Effector memory CD8-positive, alpha-beta T cell (primary cell): ENCODE measurements around the gene AKAP10.
A peak's percentile ranks its signal among the peaks of the same experiment; 100 is the strongest.
"Not testable (repeated sequence)": the region's sequence is repeated elsewhere in the genome, so short reads cannot be mapped to it uniquely, and the experiment has no call there.

Source experiments
- ATAC-seq: fragments of 150-1000 bp; cut with Tn5 transposase; replicated peaks from 2 replicates; pipeline ENCODE4 v1.10.0; 2021; ENCODE audit warnings: mild to moderate bottlenecking, moderate library complexity
- DNase-seq, 3 experiments: peaks; one replicate each; pipeline ENCODE4 v3.0.0; 2021
- H3K27ac Mint-ChIP-seq, 2 donors: one replicate each; pipeline ENCODE4 v1.8.0; 2022; ENCODE audit warnings: mild to moderate bottlenecking in 2 of 2, mixed read lengths in 2 of 2, moderate library complexity in 2 of 2
- H3K27me3 Mint-ChIP-seq, 2 donors: one replicate each; pipeline ENCODE4 v1.8.0; 2022; ENCODE audit warnings: mixed read lengths in 2 of 2
- H3K36me3 Mint-ChIP-seq: one replicate; pipeline ENCODE4 v1.8.0; 2022; ENCODE audit warnings: mild to moderate bottlenecking, moderate library complexity, mixed read lengths; ENCODE audit not compliant: insufficient read depth
- H3K4me1 Mint-ChIP-seq, 2 donors: one replicate each; pipeline ENCODE4 v1.8.0; 2022; ENCODE audit warnings: low read depth in 2 of 2, mixed read lengths in 2 of 2
- H3K4me3 Mint-ChIP-seq, 2 donors: one replicate each; pipeline ENCODE4 v1.8.0; 2022; ENCODE audit warnings: mild to moderate bottlenecking in 2 of 2, mixed read lengths in 2 of 2, moderate library complexity in 2 of 2
- H3K9me3 Mint-ChIP-seq, 2 donors: one replicate each; pipeline ENCODE4 v1.8.0; 2022; ENCODE audit warnings: mixed read lengths in 2 of 2
- total RNA-seq, 9 experiments: gene quantifications; one replicate each; lab custom pipeline; 2026; lab: John Stamatoyannopoulos, UW

Gene AKAP10
- total RNA-seq = 47.7 to 95.0 (median 62.9) reads per million in 9 experiments

GRCh38 chr17:19977293-19978208 lies at the start of gene AKAP10:
AKAP10 (minus strand) TSS chr17:19977828; CDS start chr17:19977679, 149 bp downstream.
- ATAC-seq (peak; percentile 84), DNase-seq (peak; percentile 88 to 90 (median 89))
- Mint-ChIP-seq H3K36me3 (peaks cover 16% of the 10 kb centered on the region), H3K27ac (peak within 1 kb of the TSS; percentile 97 to 98), H3K27me3 (no peaks in the 10 kb centered on the region), H3K9me3 (no peaks in the 10 kb centered on the region), H3K4me1 (peaks cover 30 to 44% of the 10 kb centered on the region in 2 donors), H3K4me3 (peak within 1 kb of the TSS; percentile 96 to 98)

GRCh38 chr17:20026960-20027359 lies 49.3 kb upstream of the AKAP10 start:
- ATAC-seq (no peak), DNase-seq (no peak)
- Mint-ChIP-seq H3K4me1 (peaks cover 0 to 3% of the 10 kb centered on the region in 2 donors), H3K27ac (no peak overlapping the region), H3K9me3 (no peaks in the 10 kb centered on the region), H3K4me3 (no peak overlapping the region), H3K27me3 (no peaks in the 10 kb centered on the region), H3K36me3 (peaks cover 6% of the 10 kb centered on the region)

DNA sequence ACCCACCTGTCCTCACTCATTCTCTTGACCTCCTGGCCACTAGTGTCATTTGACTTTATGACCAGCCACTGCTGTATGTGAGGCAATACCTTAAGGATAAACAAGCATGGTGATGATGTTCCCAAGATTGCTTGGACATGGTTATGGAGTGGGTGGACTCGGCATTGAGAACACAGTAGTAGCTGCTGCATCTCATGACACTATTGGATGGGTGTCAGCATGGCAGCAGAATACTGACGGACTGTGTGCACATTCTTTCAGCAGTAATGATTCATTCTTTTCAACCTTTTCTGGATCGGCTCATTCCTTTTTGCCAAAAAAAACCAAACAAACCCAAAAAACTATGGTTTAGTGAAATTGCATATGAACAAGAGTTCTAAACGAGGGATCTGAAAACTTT lies 45.1 kb upstream of the AKAP10 start:
- Mint-ChIP-seq H3K27ac (no peak overlapping the region), H3K4me3 (no peak overlapping the region), H3K4me1 (no peaks in the 10 kb centered on the region), H3K9me3 (no peaks in the 10 kb centered on the region), H3K27me3 (peaks cover 0 to 3% of the 10 kb centered on the region in 2 donors), H3K36me3 (peaks cover 2% of the 10 kb centered on the region)
- DNase-seq = no peak
- ATAC-seq = no peak

- H3K4me1 Mint-ChIP-seq, DNase-seq, ATAC-seq, H3K9me3 Mint-ChIP-seq, H3K4me3 Mint-ChIP-seq, H3K27ac Mint-ChIP-seq, H3K36me3 Mint-ChIP-seq: not testable (repeated sequence)
- peaks cover 18 to 23% of the 10 kb centered on the region in 2 donors for H3K27me3 Mint-ChIP-seq
These were observed 38.9 kb upstream of the AKAP10 start for GRCh38 chr17:20016475-20016992.

GRCh38 chr17:20012017-20012536 lies 34.4 kb upstream of the AKAP10 start:
- Mint-ChIP-seq H3K9me3 (no peaks in the 10 kb centered on the region), H3K27me3 (peaks cover 19 to 29% of the 10 kb centered on the region in 2 donors), H3K4me3 (no peak overlapping the region), H3K27ac (no peak overlapping the region), H3K4me1 (peaks cover 16 to 20% of the 10 kb centered on the region in 2 donors), H3K36me3 (peaks cover 10% of the 10 kb centered on the region)
- ATAC-seq = no peak
- no peak for DNase-seq

DNA sequence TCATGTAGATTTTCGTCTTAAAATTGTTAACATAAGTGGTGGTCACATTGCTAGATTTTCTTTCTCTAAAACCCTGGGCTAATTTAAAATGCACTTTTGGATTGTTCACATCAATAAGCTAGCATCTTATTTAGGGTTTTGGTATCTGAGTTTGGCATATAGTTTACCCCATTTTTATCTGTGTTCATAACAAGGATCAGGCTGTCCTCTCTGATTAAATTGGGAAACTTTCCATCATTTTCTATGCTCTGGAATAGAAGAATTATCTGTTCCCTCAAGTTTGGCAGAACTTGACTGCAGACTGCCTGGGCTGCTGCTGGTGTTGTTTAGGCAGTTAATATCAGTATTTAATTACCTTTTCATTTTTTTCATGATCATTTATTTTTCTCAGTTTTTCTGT lies 33.3 kb upstream of the AKAP10 start:
- Mint-ChIP-seq H3K4me3 (peak overlapping the region; percentile 90 to 93), H3K36me3 (peaks cover 10% of the 10 kb centered on the region), H3K9me3 (no peaks in the 10 kb centered on the region), H3K27ac (no peak overlapping the region), H3K27me3 (peaks cover 31 to 36% of the 10 kb centered on the region in 2 donors), H3K4me1 (peaks cover 16 to 20% of the 10 kb centered on the region in 2 donors)
- DNase-seq (no peak), ATAC-seq (no peak)

DNA sequence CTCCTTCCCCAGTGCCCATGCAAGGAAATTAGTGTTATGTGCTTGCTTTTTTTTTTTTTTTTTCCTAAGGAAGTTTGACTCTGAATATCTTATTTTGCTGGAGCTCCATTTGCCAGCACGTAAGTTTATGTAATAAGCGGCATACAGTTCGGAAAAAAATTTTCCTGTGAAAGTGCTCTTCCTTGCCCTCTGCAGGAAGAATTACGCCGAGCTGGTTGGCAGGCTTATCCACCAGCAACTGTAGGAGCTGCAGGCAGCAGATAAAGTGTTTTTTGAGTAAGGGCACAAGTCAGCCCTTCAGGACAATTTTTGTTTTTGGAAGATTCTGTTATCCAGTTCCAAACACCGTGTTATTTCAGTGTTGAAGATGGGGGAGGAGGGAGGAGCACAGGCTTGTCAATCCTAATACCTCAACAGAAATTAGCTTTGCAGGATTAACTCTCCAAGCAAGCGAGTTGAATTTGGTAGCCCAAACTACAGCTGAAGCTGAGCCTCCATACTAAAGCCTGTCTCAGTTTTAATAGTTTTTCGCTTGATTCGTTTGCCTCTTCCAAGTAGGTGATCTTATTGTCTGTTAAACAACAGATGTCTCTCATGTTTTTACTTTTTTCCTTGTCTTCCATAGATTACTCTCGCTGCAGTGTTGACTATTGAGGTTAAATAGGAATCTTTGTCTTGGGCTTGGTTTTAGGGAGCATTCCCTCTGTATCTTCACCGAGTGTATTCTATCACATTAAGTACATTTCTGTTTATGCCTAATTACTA lies 32.7 kb upstream of the AKAP10 start:
- Mint-ChIP-seq H3K4me3 (peak overlapping the region; percentile 90 to 93), H3K4me1 (peaks cover 16 to 20% of the 10 kb centered on the region in 2 donors), H3K27me3 (peaks cover 31 to 41% of the 10 kb centered on the region in 2 donors), H3K36me3 (peaks cover 10% of the 10 kb centered on the region), H3K9me3 (no peaks in the 10 kb centered on the region), H3K27ac (peak overlapping the region in 1 of 2 donors; percentile 47)
- ATAC-seq (no peak), DNase-seq (no peak)

GRCh38 chr17:20009302-20010098 lies 31.9 kb upstream of the AKAP10 start, which contains the start of gene SPECC1:
SPECC1 (plus strand) TSS chr17:20009359; CDS start chr17:20096652, 87,293 bp downstream.
- Mint-ChIP-seq H3K4me3 (peak within 1 kb of the TSS; percentile 90 to 93), H3K36me3 (peaks cover 10% of the 10 kb centered on the region), H3K27me3 (peaks cover 26 to 44% of the 10 kb centered on the region in 2 donors), H3K9me3 (no peaks in the 10 kb centered on the region), H3K4me1 (peaks cover 16 to 20% of the 10 kb centered on the region in 2 donors), H3K27ac (peak within 1 kb of the TSS; percentile 47 to 76)
- peak; percentile 97 for ATAC-seq
- DNase-seq = peak; percentile 82 to 92 (median 92)

DNA sequence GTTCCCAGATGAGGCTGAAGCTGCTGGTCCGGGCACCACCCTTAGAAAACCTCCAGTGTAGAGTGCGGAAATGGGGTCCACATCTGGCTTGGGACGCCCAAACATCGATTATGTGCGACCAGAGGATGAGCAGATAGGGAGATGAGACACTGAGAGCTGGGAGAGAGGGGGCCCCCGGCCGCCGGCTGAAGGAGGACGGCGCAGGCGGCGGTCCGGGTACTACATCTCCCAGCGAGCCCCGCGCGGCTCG lies 31.3 kb upstream of the AKAP10 start:
- Mint-ChIP-seq H3K27me3 (peaks cover 24 to 41% of the 10 kb centered on the region in 2 donors), H3K4me3 (peak overlapping the region; percentile 90 to 93), H3K9me3 (no peaks in the 10 kb centered on the region), H3K36me3 (peaks cover 10% of the 10 kb centered on the region), H3K4me1 (peaks cover 16 to 20% of the 10 kb centered on the region in 2 donors), H3K27ac (peak overlapping the region in 1 of 2 donors; percentile 76)
- ATAC-seq = no peak
- DNase-seq = no peak

DNA sequence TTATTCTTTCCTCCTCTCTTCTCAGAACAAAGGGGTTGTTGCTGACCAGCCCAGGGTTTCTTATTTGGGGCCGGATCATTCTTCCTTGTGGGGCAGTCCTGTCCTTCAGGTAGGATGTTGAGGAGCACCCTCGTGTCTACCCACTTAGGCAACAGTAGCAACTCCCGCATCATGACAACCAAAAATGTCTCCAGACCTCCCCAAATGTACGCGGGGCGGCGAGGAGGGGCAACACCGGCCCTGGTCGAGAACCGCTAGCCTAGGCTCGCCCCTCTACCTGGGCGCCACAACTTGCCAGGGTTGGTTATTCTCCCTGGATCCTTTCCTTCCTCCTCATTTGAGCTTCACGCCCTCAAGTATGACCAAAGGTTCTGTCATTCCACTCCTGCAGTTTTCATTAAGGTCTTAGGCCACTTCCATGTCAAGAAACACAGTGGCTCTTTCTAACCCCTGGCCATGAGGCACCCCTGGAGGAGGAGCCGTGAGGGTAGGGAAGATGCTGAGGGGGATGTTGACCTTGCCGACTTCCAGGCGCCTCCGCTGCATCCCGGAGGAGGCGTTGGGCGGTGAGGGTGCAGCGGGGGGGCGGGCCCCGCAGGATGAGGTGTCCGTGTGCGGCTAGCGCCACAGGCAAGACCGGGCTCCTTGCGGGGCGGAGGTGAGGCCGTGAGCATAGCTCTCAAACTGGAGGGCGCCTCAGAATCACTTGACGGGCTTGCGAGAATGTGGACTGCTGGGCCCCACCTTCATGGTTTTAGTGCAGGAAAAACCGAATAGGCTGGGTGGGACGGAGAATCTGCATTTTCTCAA lies 30.8 kb upstream of the AKAP10 start:
- DNase-seq (no peak), ATAC-seq (peak; percentile 26)
- H3K27me3 Mint-ChIP-seq = peaks cover 19 to 37% of the 10 kb centered on the region in 2 donors
- peak overlapping the region; percentile 90 to 93 for H3K4me3 Mint-ChIP-seq
- peaks cover 16 to 20% of the 10 kb centered on the region in 2 donors for H3K4me1 Mint-ChIP-seq
- H3K27ac Mint-ChIP-seq = peak overlapping the region in 1 of 2 donors; percentile 76
- H3K9me3 Mint-ChIP-seq = no peaks in the 10 kb centered on the region
- peaks cover 10% of the 10 kb centered on the region for H3K36me3 Mint-ChIP-seq

- ATAC-seq (no peak), DNase-seq (no peak)
- Mint-ChIP-seq H3K36me3 (peaks cover 3% of the 10 kb centered on the region), H3K9me3 (no peaks in the 10 kb centered on the region), H3K27me3 (peaks cover 30 to 36% of the 10 kb centered on the region in 2 donors), H3K27ac (no peak overlapping the region), H3K4me1 (peaks cover 1 to 3% of the 10 kb centered on the region in 2 donors), H3K4me3 (no peak overlapping the region)
These were observed 18.9 kb upstream of the AKAP10 start for GRCh38 chr17:19996502-19996901.

DNA sequence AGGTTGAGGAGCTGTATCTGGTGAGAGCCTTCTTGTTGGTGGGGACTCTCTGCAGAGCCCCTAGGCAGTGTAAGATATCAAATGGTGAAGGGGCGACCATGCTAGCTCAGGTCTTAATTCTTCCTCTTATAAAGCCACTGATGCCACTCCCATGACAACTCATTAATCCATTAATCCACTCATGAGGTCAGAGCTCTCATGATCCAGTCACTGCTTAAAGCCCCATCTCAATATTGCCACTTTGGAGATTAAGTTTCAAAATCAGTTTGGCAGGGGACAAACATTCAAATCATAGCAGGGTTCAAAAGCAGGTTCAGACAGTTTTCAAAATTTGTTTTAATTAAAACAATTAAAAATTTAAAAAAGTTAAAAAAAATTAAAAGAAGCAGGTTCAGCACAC lies 18.5 kb upstream of the AKAP10 start:
- Mint-ChIP-seq H3K4me3 (no peak overlapping the region), H3K9me3 (no peaks in the 10 kb centered on the region), H3K27me3 (peaks cover 34 to 41% of the 10 kb centered on the region in 2 donors), H3K36me3 (peaks cover 3% of the 10 kb centered on the region), H3K27ac (no peak overlapping the region), H3K4me1 (peaks cover 1 to 3% of the 10 kb centered on the region in 2 donors)
- DNase-seq = no peak
- no peak for ATAC-seq
